ENCODE data around the gene IGFBP1. TPM values are rescaled to one million over a fixed set of nuclear protein-coding genes. Genes with fewer than 3 reads are reported as not detected.

IGFBP1 gene
- total RNA-seq (2022; extraction: Qiagen RNA extraction): 68.6 to 96.5 TPM (median 87.1 TPM) in 5 replicates

DNA sequence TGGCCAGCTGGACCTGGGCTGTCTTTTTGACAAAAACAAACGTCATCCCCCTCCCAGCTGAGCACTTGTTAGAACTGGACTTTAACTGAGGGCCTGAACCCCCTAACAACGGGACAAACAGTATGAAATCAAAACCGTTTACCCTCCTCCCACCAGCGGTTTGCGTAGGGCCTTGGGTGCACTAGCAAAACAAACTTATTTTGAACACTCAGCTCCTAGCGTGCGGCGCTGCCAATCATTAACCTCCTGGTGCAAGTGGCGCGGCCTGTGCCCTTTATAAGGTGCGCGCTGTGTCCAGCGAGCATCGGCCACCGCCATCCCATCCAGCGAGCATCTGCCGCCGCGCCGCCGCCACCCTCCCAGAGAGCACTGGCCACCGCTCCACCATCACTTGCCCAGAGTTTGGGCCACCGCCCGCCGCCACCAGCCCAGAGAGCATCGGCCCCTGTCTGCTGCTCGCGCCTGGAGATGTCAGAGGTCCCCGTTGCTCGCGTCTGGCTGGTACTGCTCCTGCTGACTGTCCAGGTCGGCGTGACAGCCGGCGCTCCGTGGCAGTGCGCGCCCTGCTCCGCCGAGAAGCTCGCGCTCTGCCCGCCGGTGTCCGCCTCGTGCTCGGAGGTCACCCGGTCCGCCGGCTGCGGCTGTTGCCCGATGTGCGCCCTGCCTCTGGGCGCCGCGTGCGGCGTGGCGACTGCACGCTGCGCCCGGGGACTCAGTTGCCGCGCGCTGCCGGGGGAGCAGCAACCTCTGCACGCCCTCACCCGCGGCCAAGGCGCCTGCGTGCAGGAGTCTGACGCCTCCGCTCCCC, at the start of gene IGFBP1:
IGFBP1 (plus strand) TSS at position 304 of the 808 bp plus-strand sequence; CDS start at position 469, 165 bp downstream.

DNA sequence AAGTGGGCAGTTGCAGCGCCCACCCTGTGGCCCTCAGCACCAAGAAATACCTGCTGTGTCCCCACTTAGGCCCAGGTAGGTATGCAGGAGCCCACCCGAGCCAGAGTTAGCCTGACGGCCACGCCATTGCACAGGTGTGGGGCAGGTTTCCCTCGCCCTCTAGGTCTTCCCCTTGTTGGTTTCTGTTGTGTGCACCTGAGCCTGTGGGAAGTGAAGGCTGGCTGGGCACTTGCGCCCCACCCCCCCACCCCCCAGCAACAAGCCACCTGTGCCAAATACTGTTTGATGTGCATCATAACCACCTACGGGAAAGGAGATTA, 15.3 kb upstream of the IGFBP1 start, which contains the start of gene CCDC201:
CCDC201 (minus strand) TSS at position 48 of the 320 bp plus-strand sequence. CDS start 75 bp downstream, outside the sequence.

GRCh38 chr7:45920502-45921380, 32.5 kb downstream of the IGFBP1 start, which contains the start of gene IGFBP3:
IGFBP3 (minus strand) TSS chr7:45921272; CDS start chr7:45921140, 132 bp downstream.

Other genes with a start within 250 kb of the IGFBP1 start
- gene CCDC201, start 15.4 kb upstream of the IGFBP1 start, total RNA-seq (2022; extraction: Qiagen RNA extraction): not detected in 5 replicates
- gene IGFBP3, start 32.8 kb downstream of the IGFBP1 start, total RNA-seq (2022; extraction: Qiagen RNA extraction): 123 to 196 TPM (median 157 TPM) in 5 replicates